GM12873 (cell line): ENCODE results near the gene AOPEP.

ENCODE experiments used
- CTCF ChIP-seq: IDR thresholded peaks from 2 replicates; pipeline ENCODE4 v1.5.1; 2012; ENCODE audit warnings: low read depth, mild to moderate bottlenecking, moderate library complexity, low read length, control low read depth; ENCODE audit not compliant: insufficient read depth; ENCODE audit errors: missing control alignments

AOPEP gene

GRCh38 chr9:95094002-95094401 lies 367.5 kb downstream of the AOPEP start:
- TF ChIP-seq CTCF, result no peak

GRCh38 chr9:95095641-95096355 lies 369.3 kb downstream of the AOPEP start:
- TF ChIP-seq CTCF, result no peak

GRCh38 chr9:95096381-95096780 lies 369.9 kb downstream of the AOPEP start:
- peak; percentile 7 for TF ChIP-seq CTCF

- TF ChIP-seq CTCF, result peak; percentile 23
These were observed 370.3 kb downstream of the AOPEP start for GRCh38 chr9:95096807-95097206.

- TF ChIP-seq CTCF, result no peak
These were observed 370.8 kb downstream of the AOPEP start for GRCh38 chr9:95097279-95097678.

- no peak for TF ChIP-seq CTCF
These were observed 372.0 kb downstream of the AOPEP start for GRCh38 chr9:95098391-95098921.

GRCh38 chr9:95099321-95100070 lies 373.0 kb downstream of the AOPEP start:
- TF ChIP-seq CTCF, result no peak
